ENCODE data around the gene STK24.

STK24 gene

DNA sequence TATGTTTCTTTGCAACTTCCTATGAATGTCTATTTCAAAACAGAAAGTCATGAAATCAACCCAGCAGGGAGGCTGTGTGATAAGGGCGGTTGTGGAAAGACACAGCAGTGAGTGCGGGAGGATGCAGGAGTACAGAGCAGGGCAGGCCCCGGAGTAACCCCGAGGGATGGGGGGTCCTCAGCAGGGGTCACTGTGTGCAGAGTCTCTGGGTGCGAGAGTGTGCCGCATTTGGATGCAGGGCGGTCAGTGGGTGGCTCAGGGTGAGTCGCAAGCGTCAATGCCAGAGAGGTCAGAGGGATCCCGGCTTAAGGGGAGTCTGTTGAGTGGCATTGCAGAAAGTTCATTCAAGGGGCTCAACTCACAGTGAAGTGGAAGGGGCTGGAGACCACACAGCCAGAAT, 147.8 kb downstream of the STK24 start:
- H3K27me3 ChIP-seq (ENCODE audit: control insufficient read depth, insufficient read depth, low read length, poor library complexity, severe bottlenecking), result no peaks in the 10 kb centered on the region
- no peaks in the 10 kb centered on the region for H3K4me1 ChIP-seq (ENCODE audit: control insufficient read depth, insufficient read depth, low read length)
- H3K27ac ChIP-seq (ENCODE audit: insufficient read depth, low read depth, low read length, poor library complexity, severe bottlenecking), result no peak overlapping the region
- H3K36me3 ChIP-seq (ENCODE audit: control insufficient read depth, insufficient read depth, low read length), result no peaks in the 10 kb centered on the region
- WGBS, 2 experiments, result 86 to 87% methylated on average over 10 of the region's 10 CpGs
- H3K4me3 ChIP-seq (ENCODE audit: insufficient read depth, low read depth, low read length), result no peak overlapping the region
- H3K9me3 ChIP-seq (ENCODE audit: control insufficient read depth, low read length), result no peaks in the 10 kb centered on the region

GRCh38 chr13:98428256-98428966, 148.5 kb downstream of the STK24 start:
- Histone ChIP-seq H3K9me3 (ENCODE audit: control insufficient read depth, low read length) (no peaks in the 10 kb centered on the region), H3K4me1 (ENCODE audit: control insufficient read depth, insufficient read depth, low read length) (no peaks in the 10 kb centered on the region), H3K27me3 (ENCODE audit: control insufficient read depth, insufficient read depth, low read length, poor library complexity, severe bottlenecking) (no peaks in the 10 kb centered on the region), H3K27ac (ENCODE audit: insufficient read depth, low read depth, low read length, poor library complexity, severe bottlenecking) (no peak overlapping the region), H3K36me3 (ENCODE audit: control insufficient read depth, insufficient read depth, low read length) (no peaks in the 10 kb centered on the region), H3K4me3 (ENCODE audit: insufficient read depth, low read depth, low read length) (no peak overlapping the region)
- 93 to 94% methylated on average over 15 of the region's 15 CpGs for WGBS, 2 experiments

DNA sequence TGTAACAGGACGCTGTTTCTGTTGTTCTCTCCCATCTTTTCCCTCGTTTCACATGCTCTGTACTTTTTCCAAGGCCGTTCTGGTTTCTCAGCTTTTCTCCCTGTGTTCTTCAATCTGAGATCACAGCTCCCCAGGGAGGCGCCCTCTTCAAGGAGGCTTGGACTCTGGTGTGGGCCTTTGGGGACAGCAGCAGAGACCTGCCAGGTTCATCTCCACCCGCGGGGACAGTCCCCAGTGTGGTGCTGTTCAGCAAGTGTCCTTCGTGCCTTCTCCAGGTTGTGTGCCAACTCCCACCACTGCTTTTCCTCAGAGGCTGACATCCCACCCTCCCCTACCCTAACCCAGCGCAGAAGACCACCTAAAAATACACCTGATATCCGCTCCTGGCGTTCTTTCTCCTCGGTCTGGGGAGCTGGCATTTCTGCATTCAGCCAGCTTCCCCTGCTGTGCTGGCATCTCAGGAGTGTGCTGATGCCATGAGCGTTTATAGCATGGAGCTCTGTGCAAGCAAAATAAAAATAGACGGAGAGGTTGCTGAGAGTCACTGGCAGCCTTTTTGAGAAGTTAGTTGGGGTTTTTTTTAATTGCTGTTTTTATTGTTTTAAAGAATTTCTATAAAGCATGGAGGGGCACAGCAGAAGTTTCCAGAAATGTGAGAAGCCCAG, 149.4 kb downstream of the STK24 start:
- no peak overlapping the region for H3K4me3 ChIP-seq (ENCODE audit: insufficient read depth, low read depth, low read length)
- WGBS, 2 experiments, result 93 to 95% methylated on average over 13 of the region's 13 CpGs
- H3K27ac ChIP-seq (ENCODE audit: insufficient read depth, low read depth, low read length, poor library complexity, severe bottlenecking), result no peak overlapping the region
- no peaks in the 10 kb centered on the region for H3K36me3 ChIP-seq (ENCODE audit: control insufficient read depth, insufficient read depth, low read length)
- no peaks in the 10 kb centered on the region for H3K4me1 ChIP-seq (ENCODE audit: control insufficient read depth, insufficient read depth, low read length)
- no peaks in the 10 kb centered on the region for H3K27me3 ChIP-seq (ENCODE audit: control insufficient read depth, insufficient read depth, low read length, poor library complexity, severe bottlenecking)
- no peaks in the 10 kb centered on the region for H3K9me3 ChIP-seq (ENCODE audit: control insufficient read depth, low read length)

DNA sequence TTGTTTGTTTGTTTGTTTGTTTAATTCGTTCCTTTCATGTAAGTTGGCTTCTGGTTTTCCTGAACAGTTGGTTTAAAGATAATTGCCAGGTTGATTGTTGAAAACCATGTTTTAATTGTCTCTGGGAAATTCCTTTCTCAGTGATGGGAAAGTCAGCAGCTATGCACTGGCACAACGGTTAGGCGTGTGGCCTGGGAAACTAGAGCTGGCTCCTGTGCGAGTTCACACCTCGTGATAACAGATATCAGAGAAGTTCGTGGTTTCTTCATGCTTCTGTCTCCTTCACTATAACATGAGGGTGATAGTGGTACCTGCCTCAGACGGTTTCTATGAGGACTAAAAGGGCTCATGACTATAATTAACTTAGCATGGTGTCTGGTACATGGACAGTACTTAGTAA, 153.5 kb downstream of the STK24 start:
- Histone ChIP-seq H3K36me3 (ENCODE audit: control insufficient read depth, insufficient read depth, low read length) (no peaks in the 10 kb centered on the region), H3K4me3 (ENCODE audit: insufficient read depth, low read depth, low read length) (no peak overlapping the region), H3K27ac (ENCODE audit: insufficient read depth, low read depth, low read length, poor library complexity, severe bottlenecking) (no peak overlapping the region), H3K9me3 (ENCODE audit: control insufficient read depth, low read length) (no peaks in the 10 kb centered on the region), H3K4me1 (ENCODE audit: control insufficient read depth, insufficient read depth, low read length) (no peaks in the 10 kb centered on the region), H3K27me3 (ENCODE audit: control insufficient read depth, insufficient read depth, low read length, poor library complexity, severe bottlenecking) (no peaks in the 10 kb centered on the region)
- 96 to 97% methylated on average over 7 of the region's 7 CpGs for WGBS, 2 experiments

DNA sequence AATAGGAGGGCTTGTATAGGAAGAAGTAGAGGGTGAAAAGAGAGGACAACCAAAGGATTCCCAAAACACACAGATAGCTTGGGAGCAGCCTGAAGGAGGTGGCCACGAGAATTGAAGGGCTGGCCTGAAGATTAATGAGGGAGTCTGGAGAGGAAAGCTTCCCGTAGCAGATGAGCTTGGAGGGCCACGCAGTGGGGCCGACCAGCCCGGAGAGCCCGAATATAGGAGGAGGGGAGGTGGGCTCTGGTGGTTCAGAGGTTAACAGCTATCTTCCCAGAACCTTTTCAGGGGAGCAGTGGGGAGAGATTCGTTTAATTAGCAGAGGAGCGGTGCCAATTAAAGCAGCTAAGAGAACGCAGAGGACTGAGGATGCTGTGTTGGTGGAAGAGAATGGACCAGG, 154.9 kb downstream of the STK24 start:
- Histone ChIP-seq H3K4me1 (ENCODE audit: control insufficient read depth, insufficient read depth, low read length) (no peaks in the 10 kb centered on the region), H3K4me3 (ENCODE audit: insufficient read depth, low read depth, low read length) (no peak overlapping the region), H3K27ac (ENCODE audit: insufficient read depth, low read depth, low read length, poor library complexity, severe bottlenecking) (no peak overlapping the region), H3K9me3 (ENCODE audit: control insufficient read depth, low read length) (no peaks in the 10 kb centered on the region), H3K27me3 (ENCODE audit: control insufficient read depth, insufficient read depth, low read length, poor library complexity, severe bottlenecking) (no peaks in the 10 kb centered on the region), H3K36me3 (ENCODE audit: control insufficient read depth, insufficient read depth, low read length) (peaks cover 5% of the 10 kb centered on the region)
- WGBS, 2 experiments, result 95 to 98% methylated on average over 9 of the region's 9 CpGs

- no peaks in the 10 kb centered on the region for H3K9me3 ChIP-seq (ENCODE audit: control insufficient read depth, low read length)
- H3K36me3 ChIP-seq (ENCODE audit: control insufficient read depth, insufficient read depth, low read length), result peaks cover 5% of the 10 kb centered on the region
- no peak overlapping the region for H3K4me3 ChIP-seq (ENCODE audit: insufficient read depth, low read depth, low read length)
- H3K27ac ChIP-seq (ENCODE audit: insufficient read depth, low read depth, low read length, poor library complexity, severe bottlenecking), result no peak overlapping the region
- H3K27me3 ChIP-seq (ENCODE audit: control insufficient read depth, insufficient read depth, low read length, poor library complexity, severe bottlenecking), result no peaks in the 10 kb centered on the region
- H3K4me1 ChIP-seq (ENCODE audit: control insufficient read depth, insufficient read depth, low read length), result no peaks in the 10 kb centered on the region
- WGBS, 2 experiments, result 95 to 96% methylated on average over 6 of the region's 6 CpGs
Observed at GRCh38 chr13:98420554-98421175, 156.2 kb downstream of the STK24 start.

GRCh38 chr13:98419786-98420553, 156.9 kb downstream of the STK24 start:
- Histone ChIP-seq H3K27ac (ENCODE audit: insufficient read depth, low read depth, low read length, poor library complexity, severe bottlenecking) (no peak overlapping the region), H3K36me3 (ENCODE audit: control insufficient read depth, insufficient read depth, low read length) (peaks cover 5% of the 10 kb centered on the region), H3K27me3 (ENCODE audit: control insufficient read depth, insufficient read depth, low read length, poor library complexity, severe bottlenecking) (no peaks in the 10 kb centered on the region), H3K4me3 (ENCODE audit: insufficient read depth, low read depth, low read length) (no peak overlapping the region), H3K9me3 (ENCODE audit: control insufficient read depth, low read length) (no peaks in the 10 kb centered on the region), H3K4me1 (ENCODE audit: control insufficient read depth, insufficient read depth, low read length) (no peaks in the 10 kb centered on the region)
- WGBS, 2 experiments, result 95 to 96% methylated on average over 14 of the region's 14 CpGs

GRCh38 chr13:98416408-98416807, 160.5 kb downstream of the STK24 start:
- no peaks in the 10 kb centered on the region for H3K4me1 ChIP-seq (ENCODE audit: control insufficient read depth, insufficient read depth, low read length)
- no peak overlapping the region for H3K4me3 ChIP-seq (ENCODE audit: insufficient read depth, low read depth, low read length)
- H3K36me3 ChIP-seq (ENCODE audit: control insufficient read depth, insufficient read depth, low read length), result peaks cover 8% of the 10 kb centered on the region
- WGBS, 2 experiments, result 91 to 93% methylated on average over 4 of the region's 4 CpGs
- no peaks in the 10 kb centered on the region for H3K27me3 ChIP-seq (ENCODE audit: control insufficient read depth, insufficient read depth, low read length, poor library complexity, severe bottlenecking)
- H3K9me3 ChIP-seq (ENCODE audit: control insufficient read depth, low read length), result no peaks in the 10 kb centered on the region
- H3K27ac ChIP-seq (ENCODE audit: insufficient read depth, low read depth, low read length, poor library complexity, severe bottlenecking), result no peak overlapping the region

GRCh38 chr13:98415326-98416070, 161.4 kb downstream of the STK24 start:
- no peaks in the 10 kb centered on the region for H3K27me3 ChIP-seq (ENCODE audit: control insufficient read depth, insufficient read depth, low read length, poor library complexity, severe bottlenecking)
- no peaks in the 10 kb centered on the region for H3K4me1 ChIP-seq (ENCODE audit: control insufficient read depth, insufficient read depth, low read length)
- no peak overlapping the region for H3K4me3 ChIP-seq (ENCODE audit: insufficient read depth, low read depth, low read length)
- WGBS, 2 experiments, result 96% methylated on average over 18 of the region's 18 CpGs
- H3K36me3 ChIP-seq (ENCODE audit: control insufficient read depth, insufficient read depth, low read length), result peaks cover 8% of the 10 kb centered on the region
- no peaks in the 10 kb centered on the region for H3K9me3 ChIP-seq (ENCODE audit: control insufficient read depth, low read length)
- H3K27ac ChIP-seq (ENCODE audit: insufficient read depth, low read depth, low read length, poor library complexity, severe bottlenecking), result no peak overlapping the region
